ENCODE data around the gene KL. TPM values are rescaled to one million over a fixed set of nuclear protein-coding genes. Genes with fewer than 3 reads are reported as not detected.

KL gene
- total RNA-seq (not detected), polyA plus RNA-seq (not detected)

DNA sequence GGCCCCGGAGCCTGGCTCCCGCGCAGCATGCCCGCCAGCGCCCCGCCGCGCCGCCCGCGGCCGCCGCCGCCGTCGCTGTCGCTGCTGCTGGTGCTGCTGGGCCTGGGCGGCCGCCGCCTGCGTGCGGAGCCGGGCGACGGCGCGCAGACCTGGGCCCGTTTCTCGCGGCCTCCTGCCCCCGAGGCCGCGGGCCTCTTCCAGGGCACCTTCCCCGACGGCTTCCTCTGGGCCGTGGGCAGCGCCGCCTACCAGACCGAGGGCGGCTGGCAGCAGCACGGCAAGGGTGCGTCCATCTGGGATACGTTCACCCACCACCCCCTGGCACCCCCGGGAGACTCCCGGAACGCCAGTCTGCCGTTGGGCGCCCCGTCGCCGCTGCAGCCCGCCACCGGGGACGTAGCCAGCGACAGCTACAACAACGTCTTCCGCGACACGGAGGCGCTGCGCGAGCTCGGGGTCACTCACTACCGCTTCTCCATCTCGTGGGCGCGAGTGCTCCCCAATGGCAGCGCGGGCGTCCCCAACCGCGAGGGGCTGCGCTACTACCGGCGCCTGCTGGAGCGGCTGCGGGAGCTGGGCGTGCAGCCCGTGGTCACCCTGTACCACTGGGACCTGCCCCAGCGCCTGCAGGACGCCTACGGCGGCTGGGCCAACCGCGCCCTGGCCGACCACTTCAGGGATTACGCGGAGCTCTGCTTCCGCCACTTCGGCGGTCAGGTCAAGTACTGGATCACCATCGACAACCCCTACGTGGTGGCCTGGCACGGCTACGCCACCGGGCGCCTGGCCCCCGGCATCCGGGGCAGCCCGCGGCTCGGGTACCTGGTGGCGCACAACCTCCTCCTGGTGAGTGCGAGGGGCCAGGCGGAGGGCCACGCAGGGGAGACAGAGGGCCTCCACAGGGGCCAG lies at the start of gene KL:
Gene KL (plus strand): TSS at position 10 of the 909 bp plus-strand sequence. CDS start 18 bp downstream, at position 28.
- Histone ChIP-seq H3K27ac (ENCODE audit: insufficient read depth, low read length, poor library complexity, severe bottlenecking) (no peak within 1 kb of the TSS), H3K9me3 (ENCODE audit: control insufficient read depth in 2 of 2, low read length in 2 of 2) (no peaks in the 10 kb centered on the region), H3K27me3 (ENCODE audit: control insufficient read depth, insufficient read depth, low read length) (peaks cover 44% of the 10 kb centered on the region), H3K4me1 (ENCODE audit: control insufficient read depth, insufficient read depth, low read length, poor library complexity, severe bottlenecking) (peaks cover 11% of the 10 kb centered on the region), H3K4me3 (ENCODE audit: low read depth, low read length) (no peak within 1 kb of the TSS), H3K36me3 (ENCODE audit: control insufficient read depth, insufficient read depth, low read length) (no peaks in the 10 kb centered on the region)
- peaks cover 0 to 12% (median 6%) of the 10 kb centered on the region in 4 donors for H3K4me1 Mint-ChIP-seq
- H3K27ac Mint-ChIP-seq = no peak within 1 kb of the TSS
- peaks cover 4% of the 10 kb centered on the region for H3K36me3 Mint-ChIP-seq
- ATAC-seq (ENCODE audit: low read depth in 2 of 2) (no peak), DNase-seq (peak in 1 of 3 donors; percentile 10)
- H3K27me3 Mint-ChIP-seq = peaks cover 71% of the 10 kb centered on the region
- peak within 1 kb of the TSS in 3 of 4 donors; percentile 33 to 76 (median 52) for H3K4me3 Mint-ChIP-seq
- peaks cover 0 to 5% (median 3%) of the 10 kb centered on the region in 7 donors for H3K9me3 Mint-ChIP-seq

DNA sequence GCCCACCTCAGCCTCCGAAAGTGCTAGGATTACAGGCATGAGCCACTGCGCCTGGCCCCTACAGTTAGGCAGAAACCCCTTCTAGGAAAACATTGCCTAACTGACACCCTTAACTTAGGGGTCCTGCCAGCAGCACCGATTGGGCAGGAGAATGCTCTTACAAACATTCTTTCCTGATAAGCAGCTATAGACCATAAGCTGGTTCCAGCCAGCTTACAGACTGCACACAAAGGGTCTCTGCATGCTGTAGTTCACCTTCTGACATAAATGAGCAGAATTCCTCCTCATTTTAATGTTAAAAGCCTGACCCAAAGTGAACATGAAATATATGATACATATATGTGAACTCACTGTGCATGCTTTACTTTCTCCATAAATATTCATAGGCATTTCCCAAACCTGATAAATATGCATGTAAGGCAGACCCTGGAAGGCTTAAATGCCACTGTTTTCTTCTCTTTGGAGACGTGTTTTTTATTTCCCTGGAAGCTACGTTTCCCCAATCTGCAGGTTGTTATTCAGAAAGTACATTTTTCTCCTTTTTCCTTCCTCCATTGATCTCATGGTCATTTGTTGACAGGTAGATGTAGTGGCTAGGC lies 48.5 kb upstream of the KL start:
- no peak overlapping the region for H3K4me3 ChIP-seq (ENCODE audit: low read depth, low read length)
- H3K27me3 ChIP-seq (ENCODE audit: control insufficient read depth, insufficient read depth, low read length) = no peaks in the 10 kb centered on the region
- Mint-ChIP-seq H3K27ac (no peak overlapping the region), H3K27me3 (peaks cover 8% of the 10 kb centered on the region), H3K4me1 (no peaks in the 10 kb centered on the region), H3K9me3 (peaks cover 0 to 3% (median 1%) of the 10 kb centered on the region in 7 donors), H3K36me3 (no peaks in the 10 kb centered on the region), H3K4me3 (no peak overlapping the region)
- H3K27ac ChIP-seq (ENCODE audit: insufficient read depth, low read length, poor library complexity, severe bottlenecking) = no peak overlapping the region
- H3K36me3 ChIP-seq (ENCODE audit: control insufficient read depth, insufficient read depth, low read length) = no peaks in the 10 kb centered on the region
- DNase-seq = no peak
- H3K9me3 ChIP-seq (ENCODE audit: control insufficient read depth in 2 of 2, low read length in 2 of 2) = no peaks in the 10 kb centered on the region
- no peaks in the 10 kb centered on the region for H3K4me1 ChIP-seq (ENCODE audit: control insufficient read depth, insufficient read depth, low read length, poor library complexity, severe bottlenecking)
- ATAC-seq (ENCODE audit: low read depth in 2 of 2) = no peak

GRCh38 chr13:32968316-32968715 lies 47.9 kb upstream of the KL start:
- Histone ChIP-seq H3K4me1 (ENCODE audit: control insufficient read depth, insufficient read depth, low read length, poor library complexity, severe bottlenecking) (no peaks in the 10 kb centered on the region), H3K9me3 (ENCODE audit: control insufficient read depth in 2 of 2, low read length in 2 of 2) (no peaks in the 10 kb centered on the region), H3K27me3 (ENCODE audit: control insufficient read depth, insufficient read depth, low read length) (no peaks in the 10 kb centered on the region), H3K4me3 (ENCODE audit: low read depth, low read length) (no peak overlapping the region), H3K36me3 (ENCODE audit: control insufficient read depth, insufficient read depth, low read length) (no peaks in the 10 kb centered on the region), H3K27ac (ENCODE audit: insufficient read depth, low read length, poor library complexity, severe bottlenecking) (no peak overlapping the region)
- ATAC-seq (ENCODE audit: low read depth in 2 of 2) (no peak), DNase-seq (no peak)
- H3K4me3 Mint-ChIP-seq = no peak overlapping the region
- no peak overlapping the region for H3K27ac Mint-ChIP-seq
- no peaks in the 10 kb centered on the region for H3K4me1 Mint-ChIP-seq
- peaks cover 0 to 2% (median 0%) of the 10 kb centered on the region in 7 donors for H3K9me3 Mint-ChIP-seq
- H3K36me3 Mint-ChIP-seq = no peaks in the 10 kb centered on the region
- H3K27me3 Mint-ChIP-seq = peaks cover 8% of the 10 kb centered on the region

- Mint-ChIP-seq H3K27me3 (peaks cover 8% of the 10 kb centered on the region), H3K4me1 (no peaks in the 10 kb centered on the region)
Observed at GRCh38 chr13:32968793-32969192, 47.4 kb upstream of the KL start.

DNA sequence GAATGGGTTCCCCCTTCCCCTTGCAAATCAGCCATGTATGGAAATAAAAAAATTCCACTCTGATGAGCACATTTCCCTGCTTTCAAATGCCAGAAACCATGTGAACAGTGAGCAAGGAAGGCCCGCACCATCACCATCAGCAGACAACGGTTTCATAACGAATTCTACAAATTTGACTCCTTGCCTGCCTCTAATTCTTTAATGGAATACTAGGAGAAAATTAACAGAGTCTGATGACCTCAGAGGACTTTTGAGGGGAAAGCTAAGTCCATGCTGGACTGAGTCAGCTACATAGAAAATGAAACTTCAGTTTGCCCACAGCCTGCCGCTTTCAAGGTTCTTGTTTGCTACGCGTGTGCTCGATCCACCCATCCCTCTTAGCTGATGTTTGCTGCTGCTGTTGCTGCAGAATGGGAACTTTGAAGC lies 46.7 kb upstream of the KL start:
- Histone ChIP-seq H3K36me3 (ENCODE audit: control insufficient read depth, insufficient read depth, low read length) (no peaks in the 10 kb centered on the region), H3K9me3 (ENCODE audit: control insufficient read depth in 2 of 2, low read length in 2 of 2) (no peaks in the 10 kb centered on the region), H3K27ac (ENCODE audit: insufficient read depth, low read length, poor library complexity, severe bottlenecking) (no peak overlapping the region), H3K4me1 (ENCODE audit: control insufficient read depth, insufficient read depth, low read length, poor library complexity, severe bottlenecking) (no peaks in the 10 kb centered on the region), H3K4me3 (ENCODE audit: low read depth, low read length) (no peak overlapping the region), H3K27me3 (ENCODE audit: control insufficient read depth, insufficient read depth, low read length) (no peaks in the 10 kb centered on the region)
- peaks cover 0 to 2% (median 0%) of the 10 kb centered on the region in 7 donors for H3K9me3 Mint-ChIP-seq
- DNase-seq = no peak
- H3K27ac Mint-ChIP-seq = no peak overlapping the region
- H3K4me3 Mint-ChIP-seq = no peak overlapping the region
- H3K27me3 Mint-ChIP-seq = peaks cover 14% of the 10 kb centered on the region
- no peak for ATAC-seq (ENCODE audit: low read depth in 2 of 2)
- H3K36me3 Mint-ChIP-seq = no peaks in the 10 kb centered on the region
- H3K4me1 Mint-ChIP-seq = no peaks in the 10 kb centered on the region

More at GRCh38 chr13:32968793-32969192, 47.4 kb upstream of the KL start:
- H3K4me3 Mint-ChIP-seq = no peak overlapping the region
- H3K27ac Mint-ChIP-seq = no peak overlapping the region
- ATAC-seq (ENCODE audit: low read depth in 2 of 2) (no peak), DNase-seq (no peak)
- Histone ChIP-seq H3K4me1 (ENCODE audit: control insufficient read depth, insufficient read depth, low read length, poor library complexity, severe bottlenecking) (no peaks in the 10 kb centered on the region), H3K4me3 (ENCODE audit: low read depth, low read length) (no peak overlapping the region), H3K36me3 (ENCODE audit: control insufficient read depth, insufficient read depth, low read length) (no peaks in the 10 kb centered on the region), H3K27me3 (ENCODE audit: control insufficient read depth, insufficient read depth, low read length) (no peaks in the 10 kb centered on the region), H3K9me3 (ENCODE audit: control insufficient read depth in 2 of 2, low read length in 2 of 2) (no peaks in the 10 kb centered on the region), H3K27ac (ENCODE audit: insufficient read depth, low read length, poor library complexity, severe bottlenecking) (no peak overlapping the region)
- H3K36me3 Mint-ChIP-seq = no peaks in the 10 kb centered on the region
- peaks cover 0 to 2% (median 0%) of the 10 kb centered on the region in 7 donors for H3K9me3 Mint-ChIP-seq

DNA sequence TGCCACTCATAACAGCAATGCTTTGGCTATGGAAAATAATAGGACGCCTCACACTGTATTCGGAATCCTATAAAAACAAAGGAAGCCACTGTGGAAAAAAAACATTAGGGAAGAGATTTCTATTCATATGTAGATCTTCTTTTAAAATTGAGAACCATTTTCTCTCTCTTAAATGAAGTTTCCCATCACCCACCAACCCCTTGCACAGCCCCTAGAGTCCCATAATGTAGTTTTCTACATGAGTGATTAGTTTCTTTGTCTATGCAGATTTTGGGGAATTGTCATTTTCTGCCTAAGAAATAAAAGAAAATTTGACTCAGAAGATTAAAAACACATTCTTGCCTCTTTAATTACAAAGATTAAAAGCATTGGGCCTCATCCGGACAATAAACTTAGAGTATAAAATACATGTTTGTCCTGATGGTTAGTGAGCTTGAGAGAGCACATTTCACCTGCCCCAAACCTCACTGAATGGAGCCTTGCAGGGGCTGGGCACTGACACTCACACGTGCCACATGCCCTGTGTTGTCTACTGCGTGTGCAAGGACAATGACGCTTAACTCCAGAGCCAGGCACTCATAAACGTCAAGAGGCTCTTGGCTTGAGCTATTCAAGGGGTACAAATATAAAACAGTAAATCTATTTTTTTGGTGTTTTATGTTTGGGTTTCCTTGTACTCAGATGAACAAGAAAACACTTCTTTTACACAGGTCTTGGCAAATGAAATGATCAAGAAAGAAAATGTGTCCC lies 40.0 kb upstream of the KL start:
- Mint-ChIP-seq H3K4me1 (no peaks in the 10 kb centered on the region), H3K36me3 (no peaks in the 10 kb centered on the region), H3K27me3 (peaks cover 15% of the 10 kb centered on the region), H3K9me3 (peaks cover 0 to 4% (median 0%) of the 10 kb centered on the region in 7 donors), H3K4me3 (no peak overlapping the region), H3K27ac (no peak overlapping the region)
- Histone ChIP-seq H3K9me3 (ENCODE audit: control insufficient read depth in 2 of 2, low read length in 2 of 2) (no peaks in the 10 kb centered on the region), H3K4me3 (ENCODE audit: low read depth, low read length) (no peak overlapping the region), H3K4me1 (ENCODE audit: control insufficient read depth, insufficient read depth, low read length, poor library complexity, severe bottlenecking) (no peaks in the 10 kb centered on the region), H3K27ac (ENCODE audit: insufficient read depth, low read length, poor library complexity, severe bottlenecking) (no peak overlapping the region), H3K27me3 (ENCODE audit: control insufficient read depth, insufficient read depth, low read length) (no peaks in the 10 kb centered on the region), H3K36me3 (ENCODE audit: control insufficient read depth, insufficient read depth, low read length) (no peaks in the 10 kb centered on the region)
- DNase-seq (no peak), ATAC-seq (ENCODE audit: low read depth in 2 of 2) (no peak)

GRCh38 chr13:32976912-32977311 lies 39.3 kb upstream of the KL start:
- no peak overlapping the region for H3K4me3 Mint-ChIP-seq
- Histone ChIP-seq H3K4me3 (ENCODE audit: low read depth, low read length) (no peak overlapping the region), H3K27ac (ENCODE audit: insufficient read depth, low read length, poor library complexity, severe bottlenecking) (no peak overlapping the region), H3K4me1 (ENCODE audit: control insufficient read depth, insufficient read depth, low read length, poor library complexity, severe bottlenecking) (no peaks in the 10 kb centered on the region), H3K9me3 (ENCODE audit: control insufficient read depth in 2 of 2, low read length in 2 of 2) (no peaks in the 10 kb centered on the region), H3K36me3 (ENCODE audit: control insufficient read depth, insufficient read depth, low read length) (no peaks in the 10 kb centered on the region), H3K27me3 (ENCODE audit: control insufficient read depth, insufficient read depth, low read length) (no peaks in the 10 kb centered on the region)
- H3K9me3 Mint-ChIP-seq = peaks cover 0 to 4% (median 0%) of the 10 kb centered on the region in 7 donors
- no peaks in the 10 kb centered on the region for H3K4me1 Mint-ChIP-seq
- no peak overlapping the region for H3K27ac Mint-ChIP-seq
- DNase-seq (no peak), ATAC-seq (ENCODE audit: low read depth in 2 of 2) (no peak)
- H3K27me3 Mint-ChIP-seq = peaks cover 12% of the 10 kb centered on the region
- H3K36me3 Mint-ChIP-seq = no peaks in the 10 kb centered on the region
